Panc1 (cell line): Measurements from ENCODE around the gene DNASE1. TPM values are rescaled to one million over a fixed set of nuclear protein-coding genes. Genes with fewer than 3 reads are reported as not detected.

Source experiments
- ATAC-seq: fragments of 200-7000 bp; cut with Tn5 transposase; 2 replicates; pipeline ENCODE4 v1.9.1; 2020; ENCODE audit warnings: mild to moderate bottlenecking, moderate library complexity
- BruUV-seq: library from RNA; stranded (reverse); fragments of 400-500 nt; replicated peaks from 2 replicates; lab custom pipeline; 2021; lab: Mats Ljungman, UMichigan
- CTCF ChIA-PET: fragments of 300-600 bp; sonication (Branson Sonifier 250); formaldehyde crosslinking; loops from one replicate; lab custom pipeline; 2022; ENCODE audit warnings: antibody characterized with exemption; lab: Charles Lee
- POLR2A ChIA-PET: fragments of 300-600 bp; sonication (Branson Sonifier 250); formaldehyde crosslinking; loops from one replicate; lab custom pipeline; 2022; ENCODE audit warnings: antibody characterized with exemption; lab: Charles Lee
- DNase-seq: peaks from one replicate; pipeline ENCODE4 v3.0.0-alpha.2; 2010; ENCODE audit warnings: low read depth, low spot score
- H3K27ac ChIP-seq: 2 replicates; pipeline ENCODE4 v1.5.1; 2011; ENCODE audit warnings: mild to moderate bottlenecking, low read length, inconsistent platforms
- H3K27me3 ChIP-seq: fragments of 200-500 bp; sonication (Bioruptor generic); 2 replicates; pipeline ENCODE4 v1.6.0; 2014; ENCODE audit warnings: low read length, inconsistent platforms; ENCODE audit not compliant: control insufficient read depth, insufficient read depth
- H3K36me3 ChIP-seq: fragments of 200-500 bp; sonication (Bioruptor generic); 2 replicates; pipeline ENCODE4 v1.5.1; 2014; ENCODE audit warnings: inconsistent platforms, mild to moderate bottlenecking, low read length, moderate library complexity; ENCODE audit not compliant: control insufficient read depth, insufficient read depth
- H3K4me1 ChIP-seq: 2 replicates; pipeline ENCODE4 v1.5.1; 2011; ENCODE audit warnings: inconsistent platforms, mild to moderate bottlenecking, low read length, moderate library complexity; ENCODE audit not compliant: control insufficient read depth, insufficient read depth
- H3K4me3 ChIP-seq, 2 experiments: 2 replicates each; pipeline ENCODE4 v1.5.1; 2011 to 2012; ENCODE audit warnings: low read depth in 2 of 2, low read length in 2 of 2, mild to moderate bottlenecking in 2 of 2, inconsistent platforms in 1 of 2, moderate library complexity in 1 of 2
- H3K9me3 ChIP-seq: fragments of 200-500 bp; sonication (Bioruptor generic); 2 replicates; pipeline ENCODE4 v1.5.1; 2014; ENCODE audit warnings: low read depth, mild to moderate bottlenecking, inconsistent platforms, low read length, moderate library complexity; ENCODE audit not compliant: control insufficient read depth, insufficient read depth
- CTCF ChIP-seq: fragments of 450-650 bp; IDR thresholded peaks from 2 replicates; pipeline ENCODE4 v1.5.1; 2017; ENCODE audit warnings: mild to moderate bottlenecking
- POLR2AphosphoS5 ChIP-seq: IDR thresholded peaks from 2 replicates; pipeline ENCODE4 v1.6.1; 2012; ENCODE audit warnings: mild to moderate bottlenecking, low read depth, low read length, moderate library complexity
- REST ChIP-seq, 2 experiments: IDR thresholded peaks; 2 replicates each; pipeline ENCODE4 v1.6.1; 2011 to 2012; ENCODE audit warnings: low read depth in 2 of 2, control low read depth in 1 of 2, low read length in 1 of 2, mild to moderate bottlenecking in 1 of 2, moderate library complexity in 1 of 2; ENCODE audit not compliant: insufficient read depth in 1 of 2
- SIN3A ChIP-seq: IDR thresholded peaks from 2 replicates; pipeline ENCODE4 v1.6.1; 2012; ENCODE audit warnings: low read depth, mild to moderate bottlenecking, low read length, moderate library complexity, borderline replicate concordance; ENCODE audit not compliant: insufficient read depth
- TCF7L2 ChIP-seq: IDR thresholded peaks from 2 replicates; pipeline ENCODE4 v1.6.1; 2011; ENCODE audit warnings: mild to moderate bottlenecking, low read depth, low read length, inconsistent platforms
- in situ Hi-C: cut with HindIII; loops from 2 replicates; pipeline ENCODE4 v1.10.0; 2016; ENCODE audit warnings: low sequenced_read_pairs, low pct_unique_long_range_greater_than_20kb
- intact Hi-C: fragments of 100-400 bp; cut with micrococcal nuclease; formaldehyde crosslinking; loops from one replicate; pipeline ENCODE4 v1.10.0; 2022; ENCODE audit not compliant: unreplicated experiment
- total RNA-seq: library from RNA; stranded (reverse); gene quantifications from one replicate; pipeline ENCODE4 v1.2.1, GENCODE V29; 2021; ENCODE audit not compliant: unreplicated experiment

The DNASE1 gene
- total RNA-seq, 1 experiment from 2014 or later: 21.1 TPM

GRCh38 chr16:3638916-3639644 is 15.4 kb upstream of the DNASE1 start:
- TF ChIP-seq SIN3A: no peak
- no peak for TF ChIP-seq POLR2AphosphoS5
- TF ChIP-seq REST (IDR thresholded peaks at IDR 0.05; ENCODE audit: insufficient read depth in 1 of 2, low read depth in 2 of 2, low read length in 1 of 2): no peak
- no peak for TF ChIP-seq CTCF
- no peak for TF ChIP-seq TCF7L2
- in situ Hi-C loops: no loop called here
- Histone ChIP-seq H3K27me3 (no peaks in the 10 kb centered on the region), H3K36me3 (no peaks in the 10 kb centered on the region), H3K4me1 (peaks cover 8% of the 10 kb centered on the region; the same call in 1 of the 2 replicates), H3K9me3 (no peaks in the 10 kb centered on the region), H3K27ac (no peak overlapping the region), H3K4me3 (no peak overlapping the region)
- CTCF ChIA-PET: no interaction called here
- POLR2A ChIA-PET: no interaction called here
- no peak for DNase-seq
- ATAC-seq: no peak
- no TSS peak for BruUV-seq
- intact Hi-C loops: no loop called here

GRCh38 chr16:3640207-3640606 is 14.3 kb upstream of the DNASE1 start:
- no peak overlapping the region for H3K4me3 ChIP-seq
- POLR2A ChIA-PET: no interaction called here
- H3K36me3 ChIP-seq: no peaks in the 10 kb centered on the region
- no TSS peak for BruUV-seq
- no peaks in the 10 kb centered on the region for H3K9me3 ChIP-seq
- no peaks in the 10 kb centered on the region for H3K27me3 ChIP-seq
- no peak overlapping the region for H3K27ac ChIP-seq
- ATAC-seq (no peak), DNase-seq (no peak)
- in situ Hi-C loops (no loop called here), intact Hi-C loops (no loop called here)
- CTCF ChIA-PET: interaction anchor here (0.5 kb wide), 1 partner anchor 18 kb away, joined by 3 read pairs; no protein-coding TSS in a partner anchor
- H3K4me1 ChIP-seq: peaks cover 11% of the 10 kb centered on the region
- TF ChIP-seq POLR2AphosphoS5: no peak
- no peak for TF ChIP-seq CTCF
- no peak for TF ChIP-seq TCF7L2
- TF ChIP-seq REST (IDR thresholded peaks at IDR 0.05; ENCODE audit: insufficient read depth in 1 of 2, low read depth in 2 of 2, low read length in 1 of 2): no peak
- TF ChIP-seq SIN3A: no peak
